Stimulated activated CD8-positive, alpha-beta memory T cell treated with anti-CD3 and anti-CD28 coated beads, Interleukin-4, amount 100 ng/mL, for 24 hours (primary cell): ENCODE results near the gene CMTM5.
"Not testable (repeated sequence)": the region's sequence is repeated elsewhere in the genome, so short reads cannot be mapped to it uniquely, and the experiment has no call there.

Source experiments
- DNase-seq: peaks from one replicate; pipeline ENCODE4 v3.0.0-alpha.2; 2020; ENCODE audit warnings: low read depth

CMTM5 gene

DNA sequence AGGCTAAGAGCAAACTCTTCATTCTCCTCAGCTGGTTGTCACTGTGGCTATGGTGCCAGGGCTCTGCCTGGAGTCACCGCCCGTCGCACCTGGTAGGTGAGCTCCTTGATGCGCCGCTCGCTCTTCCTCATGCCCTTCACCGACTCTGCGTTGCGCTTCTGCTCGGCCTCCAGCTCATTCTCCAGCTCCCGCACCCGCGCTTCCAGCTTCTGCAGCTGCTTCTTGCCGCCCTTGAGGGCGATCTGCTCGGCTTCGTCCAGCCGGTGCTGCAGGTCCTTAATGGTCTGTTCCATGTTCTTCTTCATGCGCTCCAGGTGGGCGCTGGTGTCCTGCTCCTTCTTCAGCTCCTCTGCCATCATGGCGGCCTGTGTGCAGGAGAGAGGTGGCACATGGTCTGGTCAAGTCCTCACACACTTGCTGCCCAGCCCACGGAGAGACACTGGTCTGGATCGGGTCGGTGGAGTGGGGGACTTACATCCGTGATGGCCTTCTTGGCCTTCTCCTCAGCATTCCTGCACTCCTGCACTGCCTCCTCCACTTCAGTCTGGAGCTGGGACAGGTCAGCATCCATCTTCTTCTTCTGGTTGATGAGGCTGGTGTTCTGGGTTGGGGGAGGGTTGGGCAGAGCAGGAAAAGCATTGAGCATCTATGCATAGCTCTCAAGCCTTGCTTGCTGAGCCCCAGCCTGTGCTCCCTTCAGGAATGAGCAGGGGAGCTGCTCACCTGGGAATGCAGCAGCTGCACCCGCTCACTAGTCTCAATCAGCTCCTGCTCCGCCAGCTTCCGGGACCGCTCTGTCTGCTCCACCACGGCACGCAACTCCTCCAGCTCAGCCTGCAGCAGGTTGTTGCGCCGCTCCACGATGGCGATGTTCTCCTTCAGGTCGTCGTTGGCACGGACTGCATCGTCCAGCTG, 38.3 kb downstream of the CMTM5 start:
- no peak for DNase-seq

- no peak for DNase-seq
These were observed 39.3 kb downstream of the CMTM5 start for GRCh38 chr14:23415821-23416778.

DNA sequence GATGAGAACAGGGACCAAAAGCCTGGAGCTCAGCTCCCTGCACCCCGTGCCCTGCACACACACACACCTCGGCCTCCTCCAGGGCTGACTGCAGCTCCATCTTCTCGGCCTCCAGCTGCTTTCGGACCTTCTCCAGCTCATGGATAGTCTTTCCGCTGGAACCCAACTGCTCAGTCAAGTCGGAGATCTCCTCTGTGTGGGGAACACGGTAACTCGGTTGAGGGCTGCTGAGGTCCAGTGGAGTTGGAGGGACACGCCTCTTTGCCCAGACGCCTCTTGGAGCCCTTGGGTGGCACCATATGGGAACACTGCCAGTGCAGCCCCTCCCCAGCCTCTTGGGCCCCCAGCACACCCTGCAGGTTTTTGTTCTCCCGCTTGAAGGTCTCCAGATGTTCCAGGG, 40.0 kb downstream of the CMTM5 start:
- DNase-seq: no peak

- not testable (repeated sequence) for DNase-seq
These were observed 40.4 kb downstream of the CMTM5 start for GRCh38 chr14:23417269-23417668.

- DNase-seq: no peak
These were observed 41.2 kb downstream of the CMTM5 start for GRCh38 chr14:23418021-23418420.

DNA sequence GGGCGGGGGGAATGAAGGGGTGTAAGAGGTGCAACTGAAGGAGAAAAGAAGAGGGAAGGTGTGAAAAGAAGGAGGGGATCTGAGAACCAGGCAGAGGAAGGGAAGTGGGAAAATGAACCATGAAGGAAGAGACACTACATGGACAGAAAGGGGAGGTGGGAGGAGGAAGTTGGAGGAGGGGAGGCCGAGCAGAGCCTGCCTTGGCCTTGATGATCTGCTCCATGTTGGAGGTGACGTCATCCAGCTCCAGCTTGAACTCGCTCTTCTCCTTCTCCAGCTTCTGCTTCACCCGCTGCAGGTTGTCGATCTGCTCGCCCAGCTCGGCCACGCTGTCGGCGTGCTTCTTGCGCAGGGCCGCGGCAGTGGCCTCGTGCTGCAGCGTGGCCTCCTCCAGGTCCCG, 42.8 kb downstream of the CMTM5 start:
- not testable (repeated sequence) for DNase-seq

DNA sequence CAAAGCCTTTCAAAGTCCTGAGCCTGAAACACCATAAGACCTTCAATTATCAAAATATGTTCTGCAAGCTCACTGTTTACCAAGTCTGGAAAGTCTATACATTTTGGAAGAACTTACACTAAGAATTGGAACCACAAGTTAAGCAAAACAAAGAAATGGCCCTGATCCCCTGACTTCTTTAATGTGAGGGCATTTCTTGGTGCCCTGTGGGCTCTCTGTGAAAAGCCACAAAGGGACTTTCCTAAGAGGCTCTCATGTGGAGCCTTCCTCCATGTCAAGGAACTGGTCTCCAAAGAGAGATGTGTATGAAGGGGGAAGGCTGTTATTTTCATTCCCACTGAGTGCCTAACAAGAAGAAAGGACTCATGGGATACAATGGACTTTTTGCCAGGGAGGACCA, 44.7 kb downstream of the CMTM5 start:
- DNase-seq: no peak

GRCh38 chr14:23423657-23424056, 46.8 kb downstream of the CMTM5 start:
- DNase-seq: no peak

- DNase-seq: no peak
These were observed 48.3 kb downstream of the CMTM5 start for GRCh38 chr14:23425169-23425568.

- DNase-seq: not testable (repeated sequence)
These were observed 49.0 kb downstream of the CMTM5 start for GRCh38 chr14:23425798-23426197.

GRCh38 chr14:23428686-23429495, 52.0 kb downstream of the CMTM5 start:
- DNase-seq: no peak
